Keratinocyte (primary cell): ENCODE results near the gene DLGAP1. TPM values are rescaled to one million over a fixed set of nuclear protein-coding genes. Genes with fewer than 3 reads are reported as not detected.

Experiments
- DNase-seq: peaks from one replicate; pipeline ENCODE4 v3.0.0-alpha.2; 2011; ENCODE audit warnings: low read depth, missing footprints, low spot score
- FAIRE-seq: peaks from 2 replicates; lab custom pipeline; 2011; peaks lifted over from hg19 to GRCh38; lab: Jason Lieb, UNC
- H2AFZ ChIP-seq: 2 replicates; pipeline ENCODE4 v1.6.0; 2012; ENCODE audit warnings: low read length, control low read depth, inconsistent platforms; ENCODE audit not compliant: control insufficient read depth
- H3K27ac ChIP-seq: 2 replicates; pipeline ENCODE4 v1.5.1; 2011; ENCODE audit warnings: low read length; ENCODE audit not compliant: control insufficient read depth, insufficient read depth
- H3K27me3 ChIP-seq: 3 replicates; pipeline ENCODE4 v1.6.0; 2011; ENCODE audit warnings: low read length; ENCODE audit not compliant: control insufficient read depth, insufficient read depth; ENCODE audit errors: extremely low read depth
- H3K36me3 ChIP-seq, 2 experiments: 2 replicates in 1 of 2; 3 replicates in 1 of 2; pipeline ENCODE4 v1.5.1; 2011; ENCODE audit warnings: low read length in 2 of 2, mild to moderate bottlenecking in 1 of 2; ENCODE audit not compliant: control insufficient read depth in 2 of 2, insufficient read depth in 2 of 2; ENCODE audit errors: extremely low read depth in 1 of 2
- H3K4me1 ChIP-seq: 3 replicates; pipeline ENCODE4 v1.5.1; 2011; ENCODE audit warnings: low read length; ENCODE audit not compliant: control insufficient read depth, insufficient read depth; ENCODE audit errors: extremely low read depth
- H3K4me2 ChIP-seq: 3 replicates; pipeline ENCODE4 v1.6.0; 2011; ENCODE audit warnings: low read depth, low read length; ENCODE audit not compliant: control insufficient read depth, insufficient read depth; ENCODE audit errors: extremely low read depth
- H3K4me3 ChIP-seq, 3 experiments: fragments of 200-600 bp in 1 of 3; sonication (generic) in 1 of 3; 2 replicates in 2 of 3; 3 replicates in 1 of 3; pipeline ENCODE4 v1.5.1; 2011 to 2016; ENCODE audit warnings: low read length in 3 of 3, mild to moderate bottlenecking in 3 of 3, control low read depth in 2 of 3, inconsistent platforms in 1 of 3, low read depth in 1 of 3, mixed read lengths in 1 of 3, mixed run types in 1 of 3, moderate library complexity in 1 of 3; ENCODE audit not compliant: control insufficient read depth in 2 of 3, insufficient read depth in 2 of 3; ENCODE audit errors: extremely low read depth in 1 of 3
- H3K79me2 ChIP-seq: 2 replicates; pipeline ENCODE4 v1.6.0; 2012; ENCODE audit warnings: low read length; ENCODE audit not compliant: control insufficient read depth, insufficient read depth
- H3K9ac ChIP-seq: 3 replicates; pipeline ENCODE4 v1.6.0; 2011; ENCODE audit warnings: low read length; ENCODE audit not compliant: control insufficient read depth, insufficient read depth; ENCODE audit errors: extremely low read depth
- H3K9me1 ChIP-seq: 3 replicates; pipeline ENCODE4 v1.6.0; 2011; ENCODE audit warnings: low read length; ENCODE audit not compliant: control insufficient read depth, insufficient read depth; ENCODE audit errors: extremely low read depth
- H3K9me3 ChIP-seq: 2 replicates; pipeline ENCODE4 v1.5.1; 2012; ENCODE audit warnings: low read depth, low read length; ENCODE audit not compliant: control insufficient read depth
- H4K20me1 ChIP-seq: 3 replicates; pipeline ENCODE4 v1.6.0; 2011; ENCODE audit warnings: low read length; ENCODE audit not compliant: control insufficient read depth, insufficient read depth; ENCODE audit errors: extremely low read depth
- EZH2 ChIP-seq: IDR thresholded peaks from one replicate; pipeline ENCODE4 v1.6.1; 2012; ENCODE audit warnings: inconsistent platforms, mild to moderate bottlenecking, low read length, moderate library complexity
- dilution Hi-C: fragments of 300-500 bp; cut with MboI; formaldehyde crosslinking; loops from one replicate; pipeline ENCODE4 v1.7.0; 2020; ENCODE audit warnings: low sequenced_read_pairs; ENCODE audit not compliant: extremely low pct_ligation_motif_present
- polyA plus RNA-seq, 5 experiments: library from polyadenylated mRNA; depleted of rRNA in 3 of 5; stranded (reverse) in 3 of 5; stranded (forward) in 1 of 5; unstranded in 1 of 5; fragments of >200 nt; gene quantifications; 1 replicate in 1 of 5; 2 replicates in 3 of 5; 3 replicates in 1 of 5; pipeline versions ENCODE4 v1.2.1 to v1.2.3, GENCODE V29; 2011 to 2012; ENCODE audit warnings: missing spikeins in 2 of 5, low read depth in 1 of 5, low replicate concordance in 1 of 5
- TF ChIP-seq, protein P1 (sequence below), 3 experiments: IDR thresholded peaks in 1 of 3; conservative IDR thresholded peaks in 1 of 3; optimal IDR thresholded peaks in 1 of 3; 2 replicates in 2 of 3; 3 replicates in 1 of 3; pipeline versions ENCODE3 to v1.5.1; 2011; ENCODE audit warnings: low read length in 3 of 3, mild to moderate bottlenecking in 3 of 3, moderate library complexity in 2 of 3, control low read depth in 1 of 3, inconsistent platforms in 1 of 3; ENCODE audit not compliant: insufficient read depth in 2 of 3; ENCODE audit errors: extremely low read depth in 1 of 3

DLGAP1 gene
- polyA plus RNA-seq, 1 donor (not counting 4 experiments of a cell fraction or from before 2014, with no cell fraction given), result not detected

DNA sequence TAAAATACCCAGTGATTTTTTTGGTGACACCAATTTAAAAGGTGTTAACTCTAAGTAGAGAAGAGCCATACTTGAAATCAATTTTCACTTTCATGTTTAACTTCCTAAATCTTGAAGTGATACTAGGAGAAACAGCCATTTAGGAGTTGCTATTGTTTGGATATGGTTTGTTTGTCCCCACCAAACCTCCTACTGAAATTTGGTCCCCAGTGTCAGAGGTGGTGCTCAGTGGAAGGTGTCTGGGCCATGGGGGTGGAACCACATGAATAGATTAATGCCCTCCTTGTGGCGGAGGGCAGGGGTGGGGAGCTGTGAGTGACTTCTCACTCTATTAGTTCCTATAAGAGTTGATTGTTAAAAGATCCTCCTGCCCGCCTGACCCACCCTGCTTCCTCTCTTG lies 377.9 kb downstream of the DLGAP1 start:
- Histone ChIP-seq H3K27ac (no peak overlapping the region), H3K9me3 (no peaks in the 10 kb centered on the region), H2AFZ (no peak overlapping the region), H3K9ac (no peak overlapping the region), H3K9me1 (no peaks in the 10 kb centered on the region), H3K27me3 (no peaks in the 10 kb centered on the region), H3K4me3 (no peak overlapping the region), H3K36me3 (no peaks in the 10 kb centered on the region), H3K4me1 (peaks cover 5% of the 10 kb centered on the region), H4K20me1 (no peaks in the 10 kb centered on the region), H3K4me2 (no peak overlapping the region), H3K79me2 (no peaks in the 10 kb centered on the region)
- dilution Hi-C loops, result no loop called here
- TF ChIP-seq, protein P1, sequence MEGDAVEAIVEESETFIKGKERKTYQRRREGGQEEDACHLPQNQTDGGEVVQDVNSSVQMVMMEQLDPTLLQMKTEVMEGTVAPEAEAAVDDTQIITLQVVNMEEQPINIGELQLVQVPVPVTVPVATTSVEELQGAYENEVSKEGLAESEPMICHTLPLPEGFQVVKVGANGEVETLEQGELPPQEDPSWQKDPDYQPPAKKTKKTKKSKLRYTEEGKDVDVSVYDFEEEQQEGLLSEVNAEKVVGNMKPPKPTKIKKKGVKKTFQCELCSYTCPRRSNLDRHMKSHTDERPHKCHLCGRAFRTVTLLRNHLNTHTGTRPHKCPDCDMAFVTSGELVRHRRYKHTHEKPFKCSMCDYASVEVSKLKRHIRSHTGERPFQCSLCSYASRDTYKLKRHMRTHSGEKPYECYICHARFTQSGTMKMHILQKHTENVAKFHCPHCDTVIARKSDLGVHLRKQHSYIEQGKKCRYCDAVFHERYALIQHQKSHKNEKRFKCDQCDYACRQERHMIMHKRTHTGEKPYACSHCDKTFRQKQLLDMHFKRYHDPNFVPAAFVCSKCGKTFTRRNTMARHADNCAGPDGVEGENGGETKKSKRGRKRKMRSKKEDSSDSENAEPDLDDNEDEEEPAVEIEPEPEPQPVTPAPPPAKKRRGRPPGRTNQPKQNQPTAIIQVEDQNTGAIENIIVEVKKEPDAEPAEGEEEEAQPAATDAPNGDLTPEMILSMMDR (optimal IDR thresholded peaks at IDR 0.05 in 1 of 3, IDR thresholded peaks at IDR 0.05 in 1 of 3, conservative IDR thresholded peaks at IDR 0.05 in 1 of 3; ENCODE audit: extremely low read depth in 1 of 3, insufficient read depth in 2 of 3, low read length in 3 of 3), result no peak
- TF ChIP-seq EZH2, result no peak
- no peak for DNase-seq
- no peak for FAIRE-seq

- H4K20me1 ChIP-seq, result no peaks in the 10 kb centered on the region
- H3K36me3 ChIP-seq, result no peaks in the 10 kb centered on the region
- no peak for TF ChIP-seq EZH2
- TF ChIP-seq, protein P1 (optimal IDR thresholded peaks at IDR 0.05 in 1 of 3, IDR thresholded peaks at IDR 0.05 in 1 of 3, conservative IDR thresholded peaks at IDR 0.05 in 1 of 3; ENCODE audit: extremely low read depth in 1 of 3, insufficient read depth in 2 of 3, low read length in 3 of 3), result no peak
- H3K9me1 ChIP-seq, result no peaks in the 10 kb centered on the region
- peaks cover 5% of the 10 kb centered on the region for H3K4me1 ChIP-seq
- dilution Hi-C loops, result no loop called here
- no peaks in the 10 kb centered on the region for H3K9me3 ChIP-seq
- H3K79me2 ChIP-seq, result no peaks in the 10 kb centered on the region
- no peaks in the 10 kb centered on the region for H3K27me3 ChIP-seq
- peak overlapping the region; percentile 31 for H3K4me2 ChIP-seq
- no peak overlapping the region for H3K9ac ChIP-seq
- no peak overlapping the region for H3K27ac ChIP-seq
- no peak overlapping the region for H3K4me3 ChIP-seq
- H2AFZ ChIP-seq, result no peak overlapping the region
- FAIRE-seq, result no peak
- no peak for DNase-seq
Measured at GRCh38 chr18:4074647-4075046, 380.5 kb downstream of the DLGAP1 start.
